ENCODE results near the gene UBL7. TPM values are rescaled to one million over a fixed set of nuclear protein-coding genes. Genes with fewer than 3 reads are reported as not detected.

Gene UBL7
- total RNA-seq, 1 experiment from 2014 or later, result 54.5 TPM

GRCh38 chr15:74399100-74399499 is 61.9 kb downstream of the UBL7 start:
- no peaks in the 10 kb centered on the region for H3K27me3 ChIP-seq (replicated peaks)
- H3K4me1 ChIP-seq (replicated peaks), result peaks cover 39% of the 10 kb centered on the region
- H3K36me3 ChIP-seq, result no peaks in the 10 kb centered on the region
- no peak overlapping the region for H3K27ac ChIP-seq
- no peak overlapping the region for H3K4me3 ChIP-seq
- no peaks in the 10 kb centered on the region for H3K9me3 ChIP-seq (replicated peaks)
- DNase-seq (ENCODE audit: low read depth in 1 of 2, low spot score in 2 of 2), result no peak

GRCh38 chr15:74398183-74398582 is 62.8 kb downstream of the UBL7 start:
- H3K27me3 ChIP-seq (replicated peaks), result no peaks in the 10 kb centered on the region
- H3K36me3 ChIP-seq, result no peaks in the 10 kb centered on the region
- no peaks in the 10 kb centered on the region for H3K9me3 ChIP-seq (replicated peaks)
- DNase-seq (ENCODE audit: low read depth in 1 of 2, low spot score in 2 of 2), result no peak
- no peak overlapping the region for H3K4me3 ChIP-seq
- H3K27ac ChIP-seq, result no peak overlapping the region
- peaks cover 39% of the 10 kb centered on the region for H3K4me1 ChIP-seq (replicated peaks)

GRCh38 chr15:74397239-74398068 is 63.5 kb downstream of the UBL7 start:
- H3K4me3 ChIP-seq, result no peak overlapping the region
- peak overlapping the region; percentile 27; the same call in 1 of the 2 replicates for H3K27ac ChIP-seq
- no peak for DNase-seq (ENCODE audit: low read depth in 1 of 2, low spot score in 2 of 2)
- peaks cover 39% of the 10 kb centered on the region for H3K4me1 ChIP-seq (replicated peaks)
- no peaks in the 10 kb centered on the region for H3K27me3 ChIP-seq (replicated peaks)
- no peaks in the 10 kb centered on the region for H3K36me3 ChIP-seq
- no peaks in the 10 kb centered on the region for H3K9me3 ChIP-seq (replicated peaks)

GRCh38 chr15:74396445-74397238 is 64.3 kb downstream of the UBL7 start:
- Histone ChIP-seq H3K4me3 (no peak overlapping the region), H3K4me1 (replicated peaks) (peaks cover 39% of the 10 kb centered on the region), H3K36me3 (no peaks in the 10 kb centered on the region), H3K9me3 (replicated peaks) (no peaks in the 10 kb centered on the region), H3K27ac (no peak overlapping the region; the same call in 1 of the 2 replicates), H3K27me3 (replicated peaks) (no peaks in the 10 kb centered on the region)
- no peak for DNase-seq (ENCODE audit: low read depth in 1 of 2, low spot score in 2 of 2)

- no peaks in the 10 kb centered on the region for H3K36me3 ChIP-seq
- H3K9me3 ChIP-seq (replicated peaks), result no peaks in the 10 kb centered on the region
- H3K4me3 ChIP-seq, result no peak overlapping the region
- no peak for DNase-seq (ENCODE audit: low read depth in 1 of 2, low spot score in 2 of 2)
- H3K27me3 ChIP-seq (replicated peaks), result no peaks in the 10 kb centered on the region
- no peak overlapping the region for H3K27ac ChIP-seq
- peaks cover 39% of the 10 kb centered on the region for H3K4me1 ChIP-seq (replicated peaks)
These were observed 64.9 kb downstream of the UBL7 start for GRCh38 chr15:74396146-74396438.

Other genes with a start within 250 kb of the UBL7 start
- gene CCDC33, start 224.8 kb downstream of the UBL7 start, total RNA-seq (2014; rRNA removed; shearing (Covaris generic)), result not detected in 2 replicates
- gene CYP11A1, start 93.5 kb downstream of the UBL7 start, total RNA-seq (2014; rRNA removed; shearing (Covaris generic)), result 1.3 and 2.2 TPM in 2 replicates
- 5.2 and 5.4 TPM in 2 replicates for gene SEMA7A, start 27.2 kb downstream of the UBL7 start, total RNA-seq (2014; rRNA removed; shearing (Covaris generic))
- 0.44 and 1.4 TPM in 2 replicates for gene ARID3B, start 80.1 kb upstream of the UBL7 start, total RNA-seq (2014; rRNA removed; shearing (Covaris generic))
- 57.3 and 65.8 TPM in 2 replicates for gene CLK3, start 154.7 kb upstream of the UBL7 start, total RNA-seq (2014; rRNA removed; shearing (Covaris generic))
- gene EDC3, start 234.9 kb upstream of the UBL7 start, total RNA-seq (2014; rRNA removed; shearing (Covaris generic)), result 7.6 and 11.0 TPM in 2 replicates